ENCODE measurements around the gene SIT1. TPM values are rescaled to one million over a fixed set of nuclear protein-coding genes. Genes with fewer than 3 reads are reported as not detected.
"Not testable (repeated sequence)": the region's sequence is repeated elsewhere in the genome, so short reads cannot be mapped to it uniquely, and the experiment has no call there.

Gene SIT1
- total RNA-seq, 1 donor from 2014 or later = not detected

DNA sequence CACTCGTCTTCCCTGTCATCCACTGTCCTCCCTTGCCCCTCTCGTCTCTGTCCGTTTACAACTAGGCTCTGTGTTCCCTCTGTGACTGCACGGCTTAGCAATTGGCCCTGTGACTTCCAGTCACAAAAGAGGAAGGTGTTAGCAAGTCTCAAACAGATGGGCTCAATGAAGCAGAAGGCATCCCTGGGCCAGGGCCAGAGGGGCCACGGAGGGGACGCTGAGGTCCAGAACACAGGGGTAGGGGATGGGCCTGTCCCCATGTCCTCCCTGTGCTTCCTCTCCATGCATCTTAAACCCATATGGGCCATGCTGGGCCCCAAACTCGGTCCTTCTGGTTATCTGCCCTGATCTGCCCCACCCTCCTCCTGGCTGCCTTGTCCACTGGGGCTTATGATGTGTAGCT lies 32.4 kb downstream of the SIT1 start, which contains the start of gene CD72:
TSS of gene CD72 (minus strand) at position 89 of the 403 bp plus-strand sequence. CDS start 110 bp downstream, outside the sequence.
- TF ChIP-seq, protein P1, sequence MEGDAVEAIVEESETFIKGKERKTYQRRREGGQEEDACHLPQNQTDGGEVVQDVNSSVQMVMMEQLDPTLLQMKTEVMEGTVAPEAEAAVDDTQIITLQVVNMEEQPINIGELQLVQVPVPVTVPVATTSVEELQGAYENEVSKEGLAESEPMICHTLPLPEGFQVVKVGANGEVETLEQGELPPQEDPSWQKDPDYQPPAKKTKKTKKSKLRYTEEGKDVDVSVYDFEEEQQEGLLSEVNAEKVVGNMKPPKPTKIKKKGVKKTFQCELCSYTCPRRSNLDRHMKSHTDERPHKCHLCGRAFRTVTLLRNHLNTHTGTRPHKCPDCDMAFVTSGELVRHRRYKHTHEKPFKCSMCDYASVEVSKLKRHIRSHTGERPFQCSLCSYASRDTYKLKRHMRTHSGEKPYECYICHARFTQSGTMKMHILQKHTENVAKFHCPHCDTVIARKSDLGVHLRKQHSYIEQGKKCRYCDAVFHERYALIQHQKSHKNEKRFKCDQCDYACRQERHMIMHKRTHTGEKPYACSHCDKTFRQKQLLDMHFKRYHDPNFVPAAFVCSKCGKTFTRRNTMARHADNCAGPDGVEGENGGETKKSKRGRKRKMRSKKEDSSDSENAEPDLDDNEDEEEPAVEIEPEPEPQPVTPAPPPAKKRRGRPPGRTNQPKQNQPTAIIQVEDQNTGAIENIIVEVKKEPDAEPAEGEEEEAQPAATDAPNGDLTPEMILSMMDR (conservative IDR thresholded peaks at IDR 0.05; ENCODE audit: low read depth, low read length) = no peak
- DNase-seq (ENCODE audit: low read depth) = no peak
- peak within 1 kb of the TSS; percentile 42 for H3K4me3 ChIP-seq (ENCODE audit: low read depth, low read length)

DNA sequence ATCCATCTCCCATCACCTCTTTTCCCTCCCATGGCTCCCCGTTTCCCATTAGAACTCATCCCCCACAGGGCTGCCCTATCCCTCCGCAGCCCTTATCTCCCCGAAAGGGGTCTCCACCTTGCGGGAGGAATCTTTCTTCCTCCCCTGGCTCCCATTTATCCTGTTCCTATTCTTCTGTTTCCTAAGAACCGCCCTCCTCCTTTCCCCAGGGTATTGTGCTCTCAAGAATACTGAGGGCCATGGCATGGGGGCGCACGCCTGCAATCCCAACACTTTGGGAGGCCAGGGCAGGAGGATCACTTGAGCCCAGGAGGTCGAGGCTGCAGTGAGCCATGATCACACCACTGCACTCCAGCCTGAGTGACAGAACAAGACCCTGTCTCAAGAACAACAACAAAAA lies 33.2 kb downstream of the SIT1 start:
- H3K4me3 ChIP-seq (ENCODE audit: low read depth, low read length) = no peak overlapping the region
- TF ChIP-seq, protein P1 (conservative IDR thresholded peaks at IDR 0.05; ENCODE audit: low read depth, low read length) = no peak
- DNase-seq (ENCODE audit: low read depth) = no peak

DNA sequence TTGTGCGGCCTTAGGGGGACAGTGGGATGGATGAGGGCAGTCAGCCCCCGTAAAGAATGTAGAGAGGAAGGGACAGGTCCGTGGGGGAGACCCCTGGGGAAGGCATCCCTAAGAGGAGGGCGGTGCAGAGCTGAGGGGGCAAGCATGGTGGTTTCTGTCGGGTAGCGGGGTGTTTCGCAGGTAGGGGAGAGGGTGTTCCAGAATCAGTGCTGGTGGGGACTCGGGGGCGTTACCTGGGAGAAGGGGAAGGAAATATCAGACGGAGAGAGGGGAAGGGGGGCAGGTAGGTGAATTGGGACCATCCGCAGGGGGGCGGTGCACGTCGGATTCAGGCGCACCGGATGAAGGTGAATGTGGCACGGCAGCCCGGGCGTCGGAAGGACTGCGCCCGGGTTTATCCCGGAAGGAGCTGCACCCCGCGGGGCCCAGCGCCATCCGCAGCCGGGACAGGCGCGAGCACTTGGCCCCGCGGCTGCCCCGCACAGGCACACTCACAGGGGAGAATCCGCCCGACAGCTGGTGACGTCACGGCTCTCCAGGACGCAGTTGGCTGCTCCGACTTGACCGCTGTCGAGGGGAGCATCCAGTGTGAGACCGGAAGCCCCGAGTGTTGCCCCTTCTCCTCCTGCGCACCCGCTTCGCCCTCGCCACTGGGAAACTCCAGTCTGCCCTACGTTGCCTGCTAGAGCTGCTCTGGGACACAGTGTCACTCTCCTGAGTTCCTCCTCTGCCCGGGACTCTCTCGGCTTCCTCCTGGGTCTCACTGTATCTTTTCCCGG lies 33.9 kb downstream of the SIT1 start:
- TF ChIP-seq, protein P1 (conservative IDR thresholded peaks at IDR 0.05; ENCODE audit: low read depth, low read length) = peak; percentile 6
- no peak for DNase-seq (ENCODE audit: low read depth)
- peak overlapping the region; percentile 42 for H3K4me3 ChIP-seq (ENCODE audit: low read depth, low read length)

DNA sequence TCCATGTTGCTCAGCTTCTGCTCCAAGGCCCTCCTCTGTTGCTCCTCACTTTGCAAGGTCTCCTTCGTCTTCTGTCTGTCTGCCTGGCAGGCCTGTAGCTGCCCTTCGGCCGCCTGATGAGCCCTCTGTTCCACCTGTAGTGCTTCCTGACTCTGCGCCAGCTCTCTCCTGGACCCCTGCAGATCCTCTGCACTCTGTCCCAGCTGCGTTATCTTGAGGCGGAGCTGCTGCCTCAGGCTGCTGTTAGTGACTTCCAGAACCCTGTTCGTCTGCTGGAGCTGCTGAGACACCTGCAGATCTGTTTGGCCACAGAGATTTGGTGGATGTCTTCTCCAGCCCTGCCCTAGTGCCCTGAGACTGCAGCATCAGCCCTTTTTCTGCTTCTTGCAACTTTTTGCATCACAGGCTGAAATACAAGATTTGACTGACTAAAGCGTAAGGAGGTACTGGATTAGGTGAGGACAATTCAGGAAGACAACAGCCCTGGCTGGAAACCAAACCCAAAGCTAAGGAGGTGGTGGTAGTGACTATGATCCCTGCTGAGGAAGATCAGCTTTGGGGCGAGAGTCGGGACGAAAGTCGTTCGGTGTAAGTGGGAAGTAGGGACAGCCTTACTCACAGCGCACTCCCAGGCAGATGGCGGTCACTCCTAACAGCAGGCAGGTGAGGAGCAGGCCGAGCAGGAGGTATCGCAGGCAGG lies 34.6 kb downstream of the SIT1 start:
- DNase-seq (ENCODE audit: low read depth) = no peak
- TF ChIP-seq, protein P1 (conservative IDR thresholded peaks at IDR 0.05; ENCODE audit: low read depth, low read length) = no peak
- no peak overlapping the region for H3K4me3 ChIP-seq (ENCODE audit: low read depth, low read length)

DNA sequence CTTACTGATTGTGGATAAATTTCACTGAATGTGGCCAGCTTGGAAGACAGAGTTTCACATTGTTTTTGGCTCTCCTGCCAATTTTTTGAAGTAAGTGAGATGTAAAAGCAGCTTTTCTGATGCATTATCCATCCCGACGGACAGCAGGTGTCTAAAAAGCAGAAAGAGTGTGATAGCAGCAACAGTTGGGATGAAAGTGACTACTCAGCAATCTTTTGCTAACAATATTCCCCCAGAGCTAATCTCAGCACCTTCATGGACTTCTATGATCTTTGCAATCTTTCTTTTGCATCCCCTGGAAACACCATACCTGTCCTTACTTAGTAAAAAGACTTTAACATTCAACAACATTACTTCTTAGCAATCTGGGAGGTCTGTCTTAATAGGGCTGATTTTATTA lies 37.9 kb downstream of the SIT1 start:
- no peak for DNase-seq (ENCODE audit: low read depth)
- H3K4me3 ChIP-seq (ENCODE audit: low read depth, low read length) = no peak overlapping the region
- TF ChIP-seq, protein P1 (conservative IDR thresholded peaks at IDR 0.05; ENCODE audit: low read depth, low read length) = no peak

DNA sequence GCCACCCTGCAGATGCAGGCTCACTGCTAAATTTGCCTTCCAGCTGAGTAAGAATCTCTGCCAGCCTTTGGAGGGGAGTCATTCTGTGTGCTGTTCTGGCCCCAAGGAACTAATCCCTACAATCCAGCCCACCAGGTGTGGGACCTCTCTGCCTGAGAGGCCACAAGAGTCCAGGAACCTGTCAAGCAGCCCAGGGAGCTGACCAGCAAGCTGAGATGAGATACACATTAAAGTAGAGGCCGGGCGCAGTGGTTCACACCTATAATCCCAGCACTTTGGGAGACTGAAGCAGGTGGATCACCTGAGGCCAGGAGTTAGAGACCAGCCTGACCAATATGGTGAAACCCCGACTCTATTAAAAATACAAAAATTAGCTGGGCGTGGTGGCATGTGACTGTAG lies 38.7 kb downstream of the SIT1 start:
- DNase-seq (ENCODE audit: low read depth); H3K4me3 ChIP-seq (ENCODE audit: low read depth, low read length): not testable (repeated sequence)

DNA sequence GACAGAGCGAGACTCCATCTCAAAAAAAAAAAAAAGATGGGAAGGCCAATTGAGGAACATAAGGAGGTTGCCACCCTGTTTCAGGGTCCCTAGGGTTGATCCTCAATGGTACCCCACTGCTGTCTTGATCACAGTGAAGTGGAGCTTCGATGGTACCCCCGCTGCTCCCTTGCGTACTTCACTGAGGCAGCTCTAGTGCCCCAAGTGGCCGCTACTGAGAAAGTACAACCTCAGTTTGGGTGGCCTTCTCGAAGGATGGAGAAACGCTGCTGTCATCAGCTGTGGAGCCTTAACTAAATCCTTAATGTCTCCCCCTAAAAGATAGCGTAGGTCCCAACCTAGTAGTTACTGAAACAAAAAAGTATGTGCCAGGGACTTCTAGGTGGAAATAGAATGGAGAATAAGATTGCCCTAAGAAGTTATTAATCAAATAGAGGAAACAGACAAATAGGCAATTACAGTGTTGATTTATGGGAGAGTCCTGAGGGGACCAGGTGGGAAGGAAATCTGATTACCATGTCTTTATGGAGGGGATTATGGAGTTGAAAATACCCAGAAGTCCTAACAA lies 39.4 kb downstream of the SIT1 start:
- TF ChIP-seq, protein P1 (conservative IDR thresholded peaks at IDR 0.05; ENCODE audit: low read depth, low read length) = peak; percentile 77
- no peak overlapping the region for H3K4me3 ChIP-seq (ENCODE audit: low read depth, low read length)
- no peak for DNase-seq (ENCODE audit: low read depth)
